ENCODE results near the gene GALP. TPM values are rescaled to one million over a fixed set of nuclear protein-coding genes. Genes with fewer than 3 reads are reported as not detected.

GALP gene
- total RNA-seq, 1 experiment from 2014 or later: not detected

- no peak overlapping the region for H3K4me2 ChIP-seq
- H3K36me3 ChIP-seq (ENCODE audit: low read depth): peaks cover 12% of the 10 kb centered on the region; the same call in 1 of the 2 replicates
- no TSS peak for BruUV-seq (replicated peaks)
- H3K4me1 ChIP-seq (replicated peaks; ENCODE audit: insufficient read depth): no peaks in the 10 kb centered on the region
- intact Hi-C loops (cut with micrococcal nuclease; ENCODE audit: unreplicated experiment): no loop called here
- peaks cover 14% of the 10 kb centered on the region for H4K20me1 ChIP-seq (ENCODE audit: insufficient read depth)
- no peak overlapping the region for H3K27ac ChIP-seq
- CTCF ChIA-PET: no interaction called here
- no peak overlapping the region for H3K4me3 ChIP-seq
- H3F3A ChIP-seq (ENCODE audit: insufficient read depth, low read depth): no peaks in the 10 kb centered on the region
- no peaks in the 10 kb centered on the region for H3K79me2 ChIP-seq (ENCODE audit: low read depth)
- H2AFZ ChIP-seq: no peak overlapping the region
- POLR2A ChIA-PET (ENCODE audit: unreplicated experiment): no interaction called here
- DNase-seq: no peak
- H3K9me3 ChIP-seq (ENCODE audit: insufficient read depth, low read depth): no peaks in the 10 kb centered on the region
- no peak for TF ChIP-seq CTCF (conservative IDR thresholded peaks at IDR 0.05)
- no peak for TF ChIP-seq EZH2 (IDR thresholded peaks at IDR 0.05; ENCODE audit: low read depth)
- no peaks in the 10 kb centered on the region for H3K27me3 ChIP-seq (ENCODE audit: insufficient read depth, low read depth)
- H3K9me2 ChIP-seq (ENCODE audit: insufficient read depth): no peaks in the 10 kb centered on the region
Observed at GRCh38 chr19:56158170-56158757, 17.5 kb upstream of the GALP start.

DNA sequence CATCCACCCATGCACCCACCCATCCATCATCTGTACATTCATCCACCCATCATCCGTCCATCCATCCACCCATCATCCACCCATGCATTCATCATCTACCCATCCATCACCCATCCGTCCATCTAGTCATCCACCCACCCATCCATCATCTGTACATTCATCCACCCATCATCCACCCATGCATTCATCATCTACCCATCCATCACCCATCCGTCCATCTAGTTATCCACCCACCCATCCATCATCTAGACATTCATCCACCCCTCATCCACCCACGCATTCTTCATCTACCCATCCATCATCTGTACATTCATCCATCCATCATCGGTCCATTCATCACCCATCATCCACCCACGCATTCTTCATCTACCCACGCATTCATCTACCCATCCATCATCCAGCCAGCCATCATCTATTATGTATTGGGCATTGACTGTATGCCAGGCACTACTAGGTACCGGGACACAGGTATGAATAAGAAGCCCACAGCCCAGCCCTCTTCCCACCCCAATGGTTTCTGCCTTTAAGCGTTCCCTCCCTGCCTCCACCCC, 16.7 kb upstream of the GALP start:
- Histone ChIP-seq H3F3A (ENCODE audit: insufficient read depth, low read depth) (no peaks in the 10 kb centered on the region), H2AFZ (no peak overlapping the region), H3K79me2 (ENCODE audit: low read depth) (no peaks in the 10 kb centered on the region), H4K20me1 (ENCODE audit: insufficient read depth) (peaks cover 12% of the 10 kb centered on the region; the same call in 1 of the 2 replicates), H3K4me2 (no peak overlapping the region), H3K36me3 (ENCODE audit: low read depth) (peaks cover 12% of the 10 kb centered on the region; the same call in 1 of the 2 replicates), H3K9me3 (ENCODE audit: insufficient read depth, low read depth) (no peaks in the 10 kb centered on the region), H3K4me1 (replicated peaks; ENCODE audit: insufficient read depth) (no peaks in the 10 kb centered on the region), H3K27ac (no peak overlapping the region), H3K27me3 (ENCODE audit: insufficient read depth, low read depth) (no peaks in the 10 kb centered on the region), H3K9me2 (ENCODE audit: insufficient read depth) (no peaks in the 10 kb centered on the region), H3K4me3 (no peak overlapping the region)
- intact Hi-C loops (cut with micrococcal nuclease; ENCODE audit: unreplicated experiment): no loop called here
- POLR2A ChIA-PET (ENCODE audit: unreplicated experiment): no interaction called here
- BruUV-seq (replicated peaks): no TSS peak
- TF ChIP-seq EZH2 (IDR thresholded peaks at IDR 0.05; ENCODE audit: low read depth): no peak
- TF ChIP-seq CTCF (conservative IDR thresholded peaks at IDR 0.05): no peak
- DNase-seq: no peak
- CTCF ChIA-PET: no interaction called here

- no TSS peak for BruUV-seq (replicated peaks)
Observed at GRCh38 chr19:56159622-56160271, 16.1 kb upstream of the GALP start.

More at GRCh38 chr19:56159622-56160271, 16.1 kb upstream of the GALP start:
- peaks cover 10% of the 10 kb centered on the region; the same call in 1 of the 2 replicates for H3K36me3 ChIP-seq (ENCODE audit: low read depth)
- H2AFZ ChIP-seq: no peak overlapping the region
- TF ChIP-seq EZH2 (IDR thresholded peaks at IDR 0.05; ENCODE audit: low read depth) (no peak), CTCF (conservative IDR thresholded peaks at IDR 0.05) (no peak)
- no peaks in the 10 kb centered on the region for H3F3A ChIP-seq (ENCODE audit: insufficient read depth, low read depth)
- no peaks in the 10 kb centered on the region for H3K9me3 ChIP-seq (ENCODE audit: insufficient read depth, low read depth)
- H3K4me3 ChIP-seq: no peak overlapping the region
- H3K27ac ChIP-seq: no peak overlapping the region
- H3K4me2 ChIP-seq: no peak overlapping the region
- peaks cover 9% of the 10 kb centered on the region; the same call in 1 of the 2 replicates for H4K20me1 ChIP-seq (ENCODE audit: insufficient read depth)
- ChIA-PET CTCF (no interaction called here), POLR2A (ENCODE audit: unreplicated experiment) (no interaction called here)
- H3K27me3 ChIP-seq (ENCODE audit: insufficient read depth, low read depth): no peaks in the 10 kb centered on the region
- no peaks in the 10 kb centered on the region for H3K9me2 ChIP-seq (ENCODE audit: insufficient read depth)
- no peaks in the 10 kb centered on the region for H3K79me2 ChIP-seq (ENCODE audit: low read depth)
- no peak for DNase-seq
- intact Hi-C loops (cut with micrococcal nuclease; ENCODE audit: unreplicated experiment): no loop called here
- H3K4me1 ChIP-seq (replicated peaks; ENCODE audit: insufficient read depth): no peaks in the 10 kb centered on the region

All from PC-9 (cell line).